Gastroesophageal sphincter (tissue), 4 donors: ENCODE measurements around the gene CPO. TPM values are rescaled to one million over a fixed set of nuclear protein-coding genes. Genes with fewer than 3 reads are reported as not detected.

Experiments used
- ATAC-seq: fragments of 150-250 bp; one replicate; pipeline ENCODE4 v1.9.1; 2016; ENCODE audit warnings: mild to moderate bottlenecking, moderate library complexity
- H3K27ac ChIP-seq, 4 donors: fragments of 200-600 bp; sonication (generic) in 3 of 4; 1 replicate in 3 of 4; 2 replicates in 1 of 4; pipeline ENCODE4 v1.5.1; 2016 to 2019
- H3K27me3 ChIP-seq: fragments of 200-600 bp; sonication (generic); one replicate; pipeline ENCODE4 v1.5.1; 2019
- H3K36me3 ChIP-seq, 2 donors: fragments of 200-600 bp; sonication (generic); one replicate each; pipeline ENCODE4 v1.5.1; 2019; ENCODE audit warnings: control low read depth in 1 of 2
- H3K4me1 ChIP-seq, 3 donors: fragments of 200-600 bp; sonication (generic); 1 replicate in 2 of 3; 2 replicates in 1 of 3; pipeline ENCODE4 v1.5.1; 2016 to 2019; ENCODE audit warnings: control low read depth in 2 of 3
- H3K4me3 ChIP-seq, 2 donors: fragments of 200-600 bp; sonication (generic); one replicate each; pipeline ENCODE4 v1.5.1; 2019; ENCODE audit warnings: mild to moderate bottlenecking in 1 of 2, moderate library complexity in 1 of 2
- H3K9me3 ChIP-seq, 3 donors: fragments of 200-600 bp; sonication (generic); one replicate each; pipeline ENCODE4 v1.5.1; 2017 to 2019; ENCODE audit warnings: control low read depth in 2 of 3
- CTCF ChIP-seq, 4 experiments: fragments of 200-600 bp in 2 of 4; fragments of 450-650 bp in 2 of 4; sonication (generic) in 1 of 4; IDR thresholded peaks; one replicate each; pipeline ENCODE4 v1.5.1; 2017 to 2019; ENCODE audit warnings: antibody characterized with exemption in 4 of 4, mild to moderate bottlenecking in 2 of 4, moderate library complexity in 2 of 4
- EP300 ChIP-seq: sonication (generic); formaldehyde crosslinking; IDR thresholded peaks from one replicate; pipeline ENCODE4 v1.6.1; 2017; ENCODE audit warnings: antibody characterized with exemption, mild to moderate bottlenecking
- POLR2A ChIP-seq, 2 donors: fragments of 450-650 bp; IDR thresholded peaks; one replicate each; pipeline ENCODE4 v1.6.1; 2017; ENCODE audit warnings: antibody characterized with exemption in 2 of 2, mild to moderate bottlenecking in 2 of 2, moderate library complexity in 1 of 2
- POLR2AphosphoS5 ChIP-seq: sonication (generic); formaldehyde crosslinking; IDR thresholded peaks from one replicate; pipeline ENCODE4 v1.6.1; 2017; ENCODE audit warnings: antibody characterized with exemption
- WGBS, 2 donors: methylation state at CpG; one replicate each; pipeline ENCODE4 v1.1.5; 2018; ENCODE audit warnings: low coverage in 1 of 2; 5-methylcytosine and 5-hydroxymethylcytosine counted together
- total RNA-seq, 4 donors: library from RNA; depleted of rRNA; stranded (reverse); fragments of >200 nt; gene quantifications; one replicate each; pipeline ENCODE4 v1.1.0, GENCODE V29; 2016

The CPO gene
- total RNA-seq, 4 donors from 2014 or later = 0.27 to 2.0 (median 1.9) TPM

- peak; percentile 39 for ATAC-seq
- 61 to 67% methylated on average over 2 to 3 of the region's 3 CpGs for WGBS, 2 donors
- Histone ChIP-seq H3K4me3 (no peak overlapping the region), H3K27me3 (no peaks in the 10 kb centered on the region), H3K27ac (no peak overlapping the region), H3K4me1 (peaks cover 2 to 38% (median 11%) of the 10 kb centered on the region in 3 donors), H3K9me3 (no peaks in the 10 kb centered on the region), H3K36me3 (no peaks in the 10 kb centered on the region)
- TF ChIP-seq POLR2AphosphoS5 (no peak), POLR2A (IDR thresholded peaks at IDR 0.05) (no peak), CTCF (IDR thresholded peaks at IDR 0.05) (no peak), EP300 (no peak)
Measured at GRCh38 chr2:206971805-206972204, 32.5 kb downstream of the CPO start.

DNA sequence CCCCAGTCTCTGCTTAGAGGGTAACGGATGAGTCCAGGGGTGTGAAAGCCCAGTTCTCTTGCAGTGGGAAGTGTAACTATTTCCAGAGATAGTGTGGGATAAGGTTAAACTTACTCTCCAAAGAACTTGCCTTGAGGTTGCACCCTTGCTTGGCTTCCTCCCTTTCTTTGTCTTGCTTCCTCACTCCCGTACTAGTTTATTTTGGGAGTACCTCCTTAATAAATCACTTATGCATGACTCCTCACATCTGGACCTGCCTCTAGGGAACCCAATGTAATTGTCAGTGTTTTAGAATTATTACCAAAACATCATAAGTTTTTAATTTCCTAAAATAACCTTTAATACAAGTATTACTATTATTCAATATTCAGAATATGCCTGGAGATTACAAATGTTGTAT, 35.2 kb downstream of the CPO start:
- TF ChIP-seq POLR2AphosphoS5 = no peak
- TF ChIP-seq CTCF (IDR thresholded peaks at IDR 0.05) = no peak
- TF ChIP-seq POLR2A (IDR thresholded peaks at IDR 0.05) = no peak
- TF ChIP-seq EP300 = no peak
- no peak overlapping the region for H3K4me3 ChIP-seq
- WGBS, 2 donors = 0 to 50% methylated on average over 1 to 2 of the region's 2 CpGs
- no peaks in the 10 kb centered on the region for H3K27me3 ChIP-seq
- peaks cover 0 to 14% (median 2%) of the 10 kb centered on the region in 3 donors for H3K4me1 ChIP-seq
- H3K36me3 ChIP-seq = no peaks in the 10 kb centered on the region
- no peak for ATAC-seq
- H3K9me3 ChIP-seq = no peaks in the 10 kb centered on the region
- H3K27ac ChIP-seq = peak overlapping the region in 1 of 4 donors; percentile 43

- H3K4me1 ChIP-seq = peaks cover 0 to 43% (median 2%) of the 10 kb centered on the region in 3 donors
- ATAC-seq = no peak
- no peaks in the 10 kb centered on the region for H3K27me3 ChIP-seq
- 76 to 90% methylated on average over 2 to 5 of the region's 5 CpGs for WGBS, 2 donors
- H3K27ac ChIP-seq = no peak overlapping the region
- no peaks in the 10 kb centered on the region for H3K36me3 ChIP-seq
- TF ChIP-seq CTCF (IDR thresholded peaks at IDR 0.05) (no peak), POLR2A (IDR thresholded peaks at IDR 0.05) (no peak), EP300 (no peak), POLR2AphosphoS5 (no peak)
- H3K9me3 ChIP-seq = no peaks in the 10 kb centered on the region
- no peak overlapping the region for H3K4me3 ChIP-seq
Measured at GRCh38 chr2:206978746-206979145, 39.4 kb downstream of the CPO start.

DNA sequence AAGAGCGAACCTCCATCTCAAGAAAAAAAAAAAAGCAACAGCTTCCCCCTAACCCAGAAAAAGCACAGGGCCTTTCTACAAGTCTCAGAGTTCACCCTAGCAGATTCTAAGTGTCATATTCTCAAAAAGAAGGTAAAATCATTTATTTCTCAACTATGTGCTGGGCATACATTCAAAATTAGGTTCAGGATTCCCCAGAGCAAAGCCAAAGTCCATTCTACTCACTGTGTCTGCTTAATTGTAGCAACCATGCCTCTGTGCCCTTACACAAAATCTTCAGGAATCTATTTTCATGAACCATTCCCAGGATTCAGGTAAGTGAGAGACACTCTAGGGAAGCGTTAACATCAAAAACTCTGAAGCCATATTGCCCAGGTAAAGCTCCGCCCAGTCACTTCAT, 40.0 kb downstream of the CPO start:
- no peak for ATAC-seq
- no peak overlapping the region for H3K4me3 ChIP-seq
- no peaks in the 10 kb centered on the region for H3K9me3 ChIP-seq
- peaks cover 0 to 41% (median 2%) of the 10 kb centered on the region in 3 donors for H3K4me1 ChIP-seq
- no peaks in the 10 kb centered on the region for H3K36me3 ChIP-seq
- no peaks in the 10 kb centered on the region for H3K27me3 ChIP-seq
- H3K27ac ChIP-seq = peak overlapping the region in 1 of 4 donors; percentile 5
- WGBS, 2 donors = 100% methylated on average over 1 to 2 of the region's 3 CpGs
- no peak for TF ChIP-seq EP300
- no peak for TF ChIP-seq POLR2A (IDR thresholded peaks at IDR 0.05)
- no peak for TF ChIP-seq POLR2AphosphoS5
- TF ChIP-seq CTCF (IDR thresholded peaks at IDR 0.05) = no peak

GRCh38 chr2:206979922-206980321, 40.6 kb downstream of the CPO start:
- 36 to 55% methylated on average over 2 of the region's 2 CpGs for WGBS, 2 donors

More at GRCh38 chr2:206979922-206980321, 40.6 kb downstream of the CPO start:
- TF ChIP-seq CTCF (IDR thresholded peaks at IDR 0.05) (no peak), POLR2A (IDR thresholded peaks at IDR 0.05) (no peak), EP300 (no peak), POLR2AphosphoS5 (no peak)
- Histone ChIP-seq H3K36me3 (no peaks in the 10 kb centered on the region), H3K4me3 (no peak overlapping the region), H3K27ac (peak overlapping the region in 1 of 4 donors; percentile 5), H3K9me3 (no peaks in the 10 kb centered on the region), H3K27me3 (no peaks in the 10 kb centered on the region), H3K4me1 (peaks cover 0 to 36% (median 0%) of the 10 kb centered on the region in 3 donors)
- ATAC-seq = no peak
